ENCODE measurements around the gene ANO1. TPM values are rescaled to one million over a fixed set of nuclear protein-coding genes. Genes with fewer than 3 reads are reported as not detected.

Gene ANO1
- total and polyA plus RNA-seq, 4 donors: 7.8 to 64.8 (median 32.2) TPM

- no peaks in the 10 kb centered on the region for H3K9me3 ChIP-seq (ENCODE audit: control insufficient read depth in 4 of 4, low read length in 3 of 4)
- no peak overlapping the region for H3K4me3 ChIP-seq (ENCODE audit: low read depth in 1 of 3, low read length in 3 of 3)
- WGBS: 87% methylated on average over 4 of the region's 4 CpGs
- no peak overlapping the region for H3K9ac ChIP-seq (ENCODE audit: low read depth in 1 of 2, low read length in 2 of 2)
- TF ChIP-seq SP1 (IDR thresholded peaks at IDR 0.05) (no peak), HNF4G (IDR thresholded peaks at IDR 0.05) (no peak), RAD21 (IDR thresholded peaks at IDR 0.05) (no peak), ATF3 (IDR thresholded peaks at IDR 0.05) (no peak), MAX (IDR thresholded peaks at IDR 0.05) (no peak), FOXA1 (IDR thresholded peaks at IDR 0.05) (no peak), ZBTB33 (IDR thresholded peaks at IDR 0.05) (no peak), NR2F2 (IDR thresholded peaks at IDR 0.05) (no peak), GABPA (IDR thresholded peaks at IDR 0.05 in 1 of 2, conservative IDR thresholded peaks at IDR 0.05 in 1 of 2) (no peak), EGR1 (IDR thresholded peaks at IDR 0.05; ENCODE audit: low read depth in 2 of 2) (no peak), YY1 (IDR thresholded peaks at IDR 0.05) (no peak), TAF1 (conservative IDR thresholded peaks at IDR 0.05) (no peak)
- H3K4me1 ChIP-seq (ENCODE audit: control insufficient read depth in 4 of 4, insufficient read depth in 4 of 4, low read length in 3 of 4): no peaks in the 10 kb centered on the region
- peaks cover 0 to 36% (median 7%) of the 10 kb centered on the region in 4 donors for H3K36me3 ChIP-seq (ENCODE audit: control insufficient read depth in 4 of 4, insufficient read depth in 3 of 4, low read depth in 1 of 4, low read length in 3 of 4)
- H3K27ac ChIP-seq (ENCODE audit: low read depth in 1 of 2, low read length in 2 of 2): no peak overlapping the region
- H3K27me3 ChIP-seq (ENCODE audit: control insufficient read depth in 4 of 4, insufficient read depth in 4 of 4, low read length in 3 of 4): no peaks in the 10 kb centered on the region
- DNase-seq (ENCODE audit: low spot score): no peak
These were observed 67.7 kb downstream of the ANO1 start for GRCh38 chr11:70145841-70146240.

GRCh38 chr11:70146299-70146698, 68.2 kb downstream of the ANO1 start:
- Histone ChIP-seq H3K4me1 (ENCODE audit: control insufficient read depth in 4 of 4, insufficient read depth in 4 of 4, low read length in 3 of 4) (no peaks in the 10 kb centered on the region), H3K4me3 (ENCODE audit: low read depth in 1 of 3, low read length in 3 of 3) (no peak overlapping the region), H3K9me3 (ENCODE audit: control insufficient read depth in 4 of 4, low read length in 3 of 4) (no peaks in the 10 kb centered on the region), H3K9ac (ENCODE audit: low read depth in 1 of 2, low read length in 2 of 2) (no peak overlapping the region), H3K27ac (ENCODE audit: low read depth in 1 of 2, low read length in 2 of 2) (no peak overlapping the region), H3K36me3 (ENCODE audit: control insufficient read depth in 4 of 4, insufficient read depth in 3 of 4, low read depth in 1 of 4, low read length in 3 of 4) (peaks cover 0 to 37% (median 7%) of the 10 kb centered on the region in 4 donors), H3K27me3 (ENCODE audit: control insufficient read depth in 4 of 4, insufficient read depth in 4 of 4, low read length in 3 of 4) (no peaks in the 10 kb centered on the region)
- no peak for TF ChIP-seq FOXA2 (IDR thresholded peaks at IDR 0.05)
- no peak for TF ChIP-seq SP1 (IDR thresholded peaks at IDR 0.05)
- WGBS: 85% methylated on average over 10 of the region's 10 CpGs
- no peak for DNase-seq (ENCODE audit: low spot score)

- H3K36me3 ChIP-seq (ENCODE audit: control insufficient read depth in 4 of 4, insufficient read depth in 3 of 4, low read depth in 1 of 4, low read length in 3 of 4): peaks cover 0 to 34% (median 7%) of the 10 kb centered on the region in 4 donors
- DNase-seq (ENCODE audit: low spot score): no peak
- no peak for TF ChIP-seq HNF4A (conservative IDR thresholded peaks at IDR 0.05)
- TF ChIP-seq EGR1 (IDR thresholded peaks at IDR 0.05; ENCODE audit: low read depth in 2 of 2): no peak
- TF ChIP-seq YY1 (IDR thresholded peaks at IDR 0.05): no peak
- TF ChIP-seq GABPA (IDR thresholded peaks at IDR 0.05 in 1 of 2, conservative IDR thresholded peaks at IDR 0.05 in 1 of 2): no peak
- TF ChIP-seq MAX (IDR thresholded peaks at IDR 0.05): no peak
- TF ChIP-seq RAD21 (IDR thresholded peaks at IDR 0.05): no peak
- no peak for TF ChIP-seq ATF3 (IDR thresholded peaks at IDR 0.05)
- no peak for TF ChIP-seq NR2F2 (IDR thresholded peaks at IDR 0.05)
- no peak for TF ChIP-seq RXRA (IDR thresholded peaks at IDR 0.05)
- no peak for TF ChIP-seq FOXA2 (IDR thresholded peaks at IDR 0.05)
- TF ChIP-seq TAF1 (conservative IDR thresholded peaks at IDR 0.05): no peak
- H3K27ac ChIP-seq (ENCODE audit: low read depth in 1 of 2, low read length in 2 of 2): no peak overlapping the region
- 82% methylated on average over 14 of the region's 14 CpGs for WGBS
- H3K9me3 ChIP-seq (ENCODE audit: control insufficient read depth in 4 of 4, low read length in 3 of 4): no peaks in the 10 kb centered on the region
- H3K4me3 ChIP-seq (ENCODE audit: low read depth in 1 of 3, low read length in 3 of 3): no peak overlapping the region
- H3K9ac ChIP-seq (ENCODE audit: low read depth in 1 of 2, low read length in 2 of 2): no peak overlapping the region
- no peaks in the 10 kb centered on the region for H3K4me1 ChIP-seq (ENCODE audit: control insufficient read depth in 4 of 4, insufficient read depth in 4 of 4, low read length in 3 of 4)
- H3K27me3 ChIP-seq (ENCODE audit: control insufficient read depth in 4 of 4, insufficient read depth in 4 of 4, low read length in 3 of 4): no peaks in the 10 kb centered on the region
These were observed 68.9 kb downstream of the ANO1 start for GRCh38 chr11:70146895-70147520.

All from liver (tissue), 9 donors.